Measurements from ENCODE around the gene MEGF10.

The MEGF10 gene

DNA sequence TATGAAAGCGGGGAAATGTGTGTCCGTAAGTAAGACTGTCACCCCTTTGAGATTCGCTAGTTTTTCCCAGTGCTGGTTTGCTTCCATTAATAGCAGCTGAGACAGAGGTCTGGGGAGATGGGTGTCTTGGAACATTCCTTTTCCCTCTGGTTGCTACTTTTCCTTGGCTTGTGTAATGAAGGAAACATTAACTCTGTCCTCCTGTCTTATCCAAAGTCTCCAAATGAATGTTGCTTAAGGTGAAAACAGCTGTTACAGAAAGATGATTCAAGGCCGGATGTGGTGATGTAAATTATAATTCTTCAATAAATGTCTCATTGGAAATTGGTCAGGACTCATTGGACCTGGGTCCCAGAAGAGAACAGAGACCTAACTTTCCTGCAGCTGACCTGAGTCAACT, 50.0 kb downstream of the MEGF10 start:
- H3K36me3 ChIP-seq (ENCODE audit: insufficient read depth, low read length), result no peaks in the 10 kb centered on the region
- H3K4me2 ChIP-seq (ENCODE audit: insufficient read depth, low read length), result no peak overlapping the region
- TF ChIP-seq, protein P1, sequence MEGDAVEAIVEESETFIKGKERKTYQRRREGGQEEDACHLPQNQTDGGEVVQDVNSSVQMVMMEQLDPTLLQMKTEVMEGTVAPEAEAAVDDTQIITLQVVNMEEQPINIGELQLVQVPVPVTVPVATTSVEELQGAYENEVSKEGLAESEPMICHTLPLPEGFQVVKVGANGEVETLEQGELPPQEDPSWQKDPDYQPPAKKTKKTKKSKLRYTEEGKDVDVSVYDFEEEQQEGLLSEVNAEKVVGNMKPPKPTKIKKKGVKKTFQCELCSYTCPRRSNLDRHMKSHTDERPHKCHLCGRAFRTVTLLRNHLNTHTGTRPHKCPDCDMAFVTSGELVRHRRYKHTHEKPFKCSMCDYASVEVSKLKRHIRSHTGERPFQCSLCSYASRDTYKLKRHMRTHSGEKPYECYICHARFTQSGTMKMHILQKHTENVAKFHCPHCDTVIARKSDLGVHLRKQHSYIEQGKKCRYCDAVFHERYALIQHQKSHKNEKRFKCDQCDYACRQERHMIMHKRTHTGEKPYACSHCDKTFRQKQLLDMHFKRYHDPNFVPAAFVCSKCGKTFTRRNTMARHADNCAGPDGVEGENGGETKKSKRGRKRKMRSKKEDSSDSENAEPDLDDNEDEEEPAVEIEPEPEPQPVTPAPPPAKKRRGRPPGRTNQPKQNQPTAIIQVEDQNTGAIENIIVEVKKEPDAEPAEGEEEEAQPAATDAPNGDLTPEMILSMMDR (IDR thresholded peaks at IDR 0.05; ENCODE audit: borderline replicate concordance, extremely low read depth, low read length, poor library complexity, severe bottlenecking), result no peak
- no peak for TF ChIP-seq EZH2 (IDR thresholded peaks at IDR 0.05; ENCODE audit: borderline replicate concordance, low read depth, low read length, severe bottlenecking)
- no peak overlapping the region for H3K4me3 ChIP-seq (ENCODE audit: low read depth in 1 of 2, low read length in 2 of 2)
- H2AFZ ChIP-seq (ENCODE audit: low read depth, low read length), result no peak overlapping the region
- no peaks in the 10 kb centered on the region for H4K20me1 ChIP-seq (ENCODE audit: insufficient read depth, low read length)
- H3K9ac ChIP-seq (ENCODE audit: low read depth, low read length), result no peak overlapping the region
- H3K79me2 ChIP-seq (ENCODE audit: insufficient read depth, low read length), result no peaks in the 10 kb centered on the region
- no peak for DNase-seq
- no peak for ATAC-seq (ENCODE audit: insufficient read depth, low read depth)
- H3K27ac ChIP-seq (ENCODE audit: low read length), result no peak overlapping the region
- H3K9me3 ChIP-seq (ENCODE audit: insufficient read depth, low read length, severe bottlenecking), result no peaks in the 10 kb centered on the region
- H3K4me1 ChIP-seq (ENCODE audit: insufficient read depth, low read length), result no peaks in the 10 kb centered on the region
- H3K27me3 ChIP-seq (ENCODE audit: insufficient read depth, low read length, poor library complexity), result peaks cover 13% of the 10 kb centered on the region

DNA sequence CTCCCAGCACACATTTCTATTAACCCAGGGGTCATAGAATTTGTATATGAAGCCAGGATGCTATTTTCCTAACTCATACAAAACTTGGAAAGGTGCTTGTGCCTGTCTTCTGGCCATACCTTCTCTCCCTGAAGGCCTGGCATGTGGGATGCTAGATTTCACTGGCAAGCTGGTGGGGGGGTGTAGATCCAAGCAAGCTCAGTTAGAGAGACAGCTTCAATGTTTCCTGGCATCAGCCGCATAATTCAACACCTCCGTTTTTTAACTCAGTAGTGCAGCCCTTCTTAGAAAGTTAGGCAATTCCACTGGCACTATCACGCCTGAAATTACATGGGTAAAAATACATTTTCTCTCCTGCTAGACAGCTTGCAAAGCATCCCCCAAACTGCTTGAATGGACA, 51.8 kb downstream of the MEGF10 start:
- TF ChIP-seq, protein P1 (IDR thresholded peaks at IDR 0.05; ENCODE audit: borderline replicate concordance, extremely low read depth, low read length, poor library complexity, severe bottlenecking), result no peak
- TF ChIP-seq EZH2 (IDR thresholded peaks at IDR 0.05; ENCODE audit: borderline replicate concordance, low read depth, low read length, severe bottlenecking), result no peak
- H3K4me1 ChIP-seq (ENCODE audit: insufficient read depth, low read length), result no peaks in the 10 kb centered on the region
- peaks cover 13% of the 10 kb centered on the region for H3K27me3 ChIP-seq (ENCODE audit: insufficient read depth, low read length, poor library complexity)
- H3K79me2 ChIP-seq (ENCODE audit: insufficient read depth, low read length), result no peaks in the 10 kb centered on the region
- no peak for DNase-seq
- no peak overlapping the region for H3K9ac ChIP-seq (ENCODE audit: low read depth, low read length)
- H3K9me3 ChIP-seq (ENCODE audit: insufficient read depth, low read length, severe bottlenecking), result no peaks in the 10 kb centered on the region
- H4K20me1 ChIP-seq (ENCODE audit: insufficient read depth, low read length), result no peaks in the 10 kb centered on the region
- no peak overlapping the region for H3K4me2 ChIP-seq (ENCODE audit: insufficient read depth, low read length)
- no peak overlapping the region for H2AFZ ChIP-seq (ENCODE audit: low read depth, low read length)
- H3K4me3 ChIP-seq (ENCODE audit: low read depth in 1 of 2, low read length in 2 of 2), result no peak overlapping the region
- no peaks in the 10 kb centered on the region for H3K36me3 ChIP-seq (ENCODE audit: insufficient read depth, low read length)
- no peak overlapping the region for H3K27ac ChIP-seq (ENCODE audit: low read length)
- no peak for ATAC-seq (ENCODE audit: insufficient read depth, low read depth)

DNA sequence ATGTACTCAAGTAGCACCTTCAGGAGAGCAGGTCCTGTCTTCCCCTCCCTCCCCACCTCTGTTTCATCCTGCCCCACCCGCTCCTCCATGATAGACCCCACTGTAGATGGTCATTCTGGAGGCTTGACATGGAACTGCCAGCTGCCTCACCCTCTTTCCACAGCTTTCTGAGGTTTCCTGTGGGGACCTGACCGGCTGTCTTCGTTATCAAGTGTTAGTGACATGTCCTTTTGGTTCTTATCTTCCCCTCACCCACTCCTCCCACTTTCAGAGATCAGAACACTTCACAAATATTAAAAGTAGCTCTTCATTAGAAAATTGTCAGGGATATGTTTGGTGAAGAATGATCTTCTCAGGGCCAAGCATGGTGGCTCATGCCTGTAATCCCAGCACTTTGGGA, 52.7 kb downstream of the MEGF10 start:
- Histone ChIP-seq H3K27me3 (ENCODE audit: insufficient read depth, low read length, poor library complexity) (peaks cover 7% of the 10 kb centered on the region), H3K4me3 (ENCODE audit: low read depth in 1 of 2, low read length in 2 of 2) (no peak overlapping the region), H2AFZ (ENCODE audit: low read depth, low read length) (no peak overlapping the region), H3K79me2 (ENCODE audit: insufficient read depth, low read length) (no peaks in the 10 kb centered on the region), H3K4me1 (ENCODE audit: insufficient read depth, low read length) (no peaks in the 10 kb centered on the region), H4K20me1 (ENCODE audit: insufficient read depth, low read length) (no peaks in the 10 kb centered on the region), H3K4me2 (ENCODE audit: insufficient read depth, low read length) (no peak overlapping the region), H3K9ac (ENCODE audit: low read depth, low read length) (no peak overlapping the region), H3K36me3 (ENCODE audit: insufficient read depth, low read length) (no peaks in the 10 kb centered on the region), H3K27ac (ENCODE audit: low read length) (no peak overlapping the region), H3K9me3 (ENCODE audit: insufficient read depth, low read length, severe bottlenecking) (no peaks in the 10 kb centered on the region)
- DNase-seq (no peak), ATAC-seq (ENCODE audit: insufficient read depth, low read depth) (no peak)
- no peak for TF ChIP-seq EZH2 (IDR thresholded peaks at IDR 0.05; ENCODE audit: borderline replicate concordance, low read depth, low read length, severe bottlenecking)
- TF ChIP-seq, protein P1 (IDR thresholded peaks at IDR 0.05; ENCODE audit: borderline replicate concordance, extremely low read depth, low read length, poor library complexity, severe bottlenecking), result no peak

DNA sequence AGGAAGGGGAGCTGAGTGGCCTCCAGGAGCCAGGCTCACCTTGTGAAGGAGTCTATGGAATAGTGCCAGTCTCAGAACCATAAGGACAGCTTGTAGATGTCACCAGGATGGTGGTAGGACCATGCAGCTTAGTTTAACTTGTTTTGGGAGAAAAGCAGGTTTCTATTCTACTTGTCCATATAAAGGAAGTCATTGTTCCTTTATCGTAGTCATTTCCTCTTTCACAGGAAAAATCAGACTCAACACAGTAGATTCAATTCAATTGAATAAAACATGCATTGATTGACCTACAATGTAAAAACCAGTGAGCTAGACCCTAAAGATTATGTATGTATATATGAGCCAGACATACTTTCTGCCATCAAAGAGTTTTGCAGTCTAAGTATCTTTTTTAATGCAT, 53.3 kb downstream of the MEGF10 start:
- Histone ChIP-seq H3K36me3 (ENCODE audit: insufficient read depth, low read length) (no peaks in the 10 kb centered on the region), H3K4me3 (ENCODE audit: low read depth in 1 of 2, low read length in 2 of 2) (no peak overlapping the region), H3K79me2 (ENCODE audit: insufficient read depth, low read length) (no peaks in the 10 kb centered on the region), H3K27ac (ENCODE audit: low read length) (no peak overlapping the region), H2AFZ (ENCODE audit: low read depth, low read length) (no peak overlapping the region), H3K4me2 (ENCODE audit: insufficient read depth, low read length) (no peak overlapping the region), H4K20me1 (ENCODE audit: insufficient read depth, low read length) (no peaks in the 10 kb centered on the region), H3K4me1 (ENCODE audit: insufficient read depth, low read length) (no peaks in the 10 kb centered on the region), H3K9me3 (ENCODE audit: insufficient read depth, low read length, severe bottlenecking) (no peaks in the 10 kb centered on the region), H3K27me3 (ENCODE audit: insufficient read depth, low read length, poor library complexity) (peaks cover 5% of the 10 kb centered on the region), H3K9ac (ENCODE audit: low read depth, low read length) (no peak overlapping the region)
- ATAC-seq (ENCODE audit: insufficient read depth, low read depth) (no peak), DNase-seq (no peak)
- TF ChIP-seq, protein P1 (IDR thresholded peaks at IDR 0.05; ENCODE audit: borderline replicate concordance, extremely low read depth, low read length, poor library complexity, severe bottlenecking), result no peak
- TF ChIP-seq EZH2 (IDR thresholded peaks at IDR 0.05; ENCODE audit: borderline replicate concordance, low read depth, low read length, severe bottlenecking), result no peak
